ENCODE results near the gene TRMT11.

GRCh38 chr6:125989631-125990030 lies 3.3 kb downstream of the TRMT11 start:
- TF ChIP-seq POLR2AphosphoS5 (IDR thresholded peaks at IDR 0.05; ENCODE audit: low read depth, low read length) (no peak), POLR2A (IDR thresholded peaks at IDR 0.05; ENCODE audit: low read depth, low read length) (no peak), POU2F2 (IDR thresholded peaks at IDR 0.05; ENCODE audit: low read depth, low read length) (no peak), PAX5 (IDR thresholded peaks at IDR 0.05; ENCODE audit: insufficient read depth, low read length, severe bottlenecking) (no peak)

All from GM12891 (cell line).